Thyroid gland (tissue), 4 donors: Measurements from ENCODE around the gene MPP2. TPM values are rescaled to one million over a fixed set of nuclear protein-coding genes. Genes with fewer than 3 reads are reported as not detected.

Source experiments
- DNase-seq, 2 donors: peaks; one replicate each; pipeline ENCODE4 v3.0.0-alpha.2; 2019
- H3K27ac ChIP-seq, 3 donors: fragments of 200-600 bp; sonication (generic); 1 replicate in 2 of 3; 2 replicates in 1 of 3; pipeline ENCODE4 v1.5.1; 2016 to 2019; ENCODE audit warnings: mild to moderate bottlenecking in 1 of 3, moderate library complexity in 1 of 3
- H3K27me3 ChIP-seq: fragments of 200-600 bp; sonication (generic); one replicate; pipeline ENCODE4 v1.5.1; 2019
- H3K36me3 ChIP-seq, 2 donors: fragments of 200-600 bp; sonication (generic); one replicate each; pipeline ENCODE4 v1.5.1; 2016 to 2019
- H3K4me1 ChIP-seq, 2 donors: fragments of 200-600 bp; sonication (generic); one replicate each; pipeline ENCODE4 v1.5.1; 2017 to 2019
- H3K4me3 ChIP-seq, 3 donors: fragments of 200-600 bp; sonication (generic); replicated peaks in 1 of 3; 1 replicate in 2 of 3; 2 replicates in 1 of 3; pipeline ENCODE4 v1.5.1; 2016; ENCODE audit warnings: mild to moderate bottlenecking in 1 of 3
- H3K9me3 ChIP-seq: fragments of 200-600 bp; sonication (generic); one replicate; pipeline ENCODE4 v1.5.1; 2017
- CTCF ChIP-seq, 6 experiments: fragments of 200-600 bp in 3 of 6; fragments of 450-650 bp in 3 of 6; sonication (generic) in 3 of 6; IDR thresholded peaks; one replicate each; pipeline ENCODE4 v1.5.1; 2016 to 2019; ENCODE audit warnings: antibody characterized with exemption in 6 of 6, mild to moderate bottlenecking in 2 of 6, inconsistent platforms in 1 of 6, moderate library complexity in 1 of 6
- POLR2A ChIP-seq, 2 donors: fragments of 450-650 bp; IDR thresholded peaks; one replicate each; pipeline ENCODE4 v1.6.1; 2017; ENCODE audit warnings: antibody characterized with exemption in 2 of 2, mild to moderate bottlenecking in 2 of 2, moderate library complexity in 1 of 2
- WGBS, 2 donors: methylation state at CpG; one replicate each; pipeline ENCODE4 v1.1.5; 2017; 5-methylcytosine and 5-hydroxymethylcytosine counted together
- intact Hi-C: fragments of 100-400 bp; cut with DNase I; formaldehyde crosslinking; loops from one replicate; pipeline ENCODE4 v1.15.1; 2023
- total RNA-seq, 4 donors: library from RNA; depleted of rRNA; stranded (reverse); fragments of >200 nt; gene quantifications; one replicate each; pipeline ENCODE4 v1.2.3, GENCODE V29; 2016

Gene MPP2
- total RNA-seq, 4 donors from 2014 or later = 6.5 to 30.8 (median 9.0) TPM

- intact Hi-C loops = no loop called here
- Histone ChIP-seq H3K9me3 (no peaks in the 10 kb centered on the region), H3K27ac (no peak overlapping the region), H3K4me1 (peaks cover 0 to 9% of the 10 kb centered on the region in 2 donors), H3K4me3 (no peak overlapping the region), H3K36me3 (no peaks in the 10 kb centered on the region), H3K27me3 (no peaks in the 10 kb centered on the region)
- TF ChIP-seq CTCF (IDR thresholded peaks at IDR 0.05) = no peak
- TF ChIP-seq POLR2A (IDR thresholded peaks at IDR 0.05) = no peak
- 77 to 79% methylated on average over 1 to 2 of the region's 2 CpGs for WGBS, 2 donors
- no peak for DNase-seq
Observed at GRCh38 chr17:43924558-43924957, 17.2 kb upstream of the MPP2 start.

GRCh38 chr17:43920500-43921095, 13.3 kb upstream of the MPP2 start:
- H3K9me3 ChIP-seq = no peaks in the 10 kb centered on the region
- intact Hi-C loops = no loop called here
- H3K4me3 ChIP-seq = no peak overlapping the region
- peaks cover 8 to 12% of the 10 kb centered on the region in 2 donors for H3K4me1 ChIP-seq
- H3K36me3 ChIP-seq = no peaks in the 10 kb centered on the region
- WGBS, 2 donors = 64 to 68% methylated on average over 9 to 10 of the region's 10 CpGs
- H3K27ac ChIP-seq = no peak overlapping the region
- no peaks in the 10 kb centered on the region for H3K27me3 ChIP-seq
- TF ChIP-seq POLR2A (IDR thresholded peaks at IDR 0.05) (no peak), CTCF (IDR thresholded peaks at IDR 0.05) (no peak)
- DNase-seq = no peak

- Histone ChIP-seq H3K36me3 (no peaks in the 10 kb centered on the region), H3K4me3 (no peak overlapping the region), H3K9me3 (no peaks in the 10 kb centered on the region), H3K4me1 (peaks cover 8 to 12% of the 10 kb centered on the region in 2 donors), H3K27ac (no peak overlapping the region), H3K27me3 (no peaks in the 10 kb centered on the region)
- WGBS, 2 donors = 59 to 63% methylated on average over 13 of the region's 13 CpGs
- DNase-seq = no peak
- TF ChIP-seq CTCF (IDR thresholded peaks at IDR 0.05) (no peak), POLR2A (IDR thresholded peaks at IDR 0.05) (no peak)
- intact Hi-C loops = no loop called here
Observed at GRCh38 chr17:43918026-43918389, 10.7 kb upstream of the MPP2 start.

- intact Hi-C loops = no loop called here
- H3K9me3 ChIP-seq = no peaks in the 10 kb centered on the region
- WGBS, 2 donors = 19 to 30% methylated on average over 13 to 30 of the region's 43 CpGs
- H3K4me3 ChIP-seq = no peak overlapping the region
- TF ChIP-seq CTCF (IDR thresholded peaks at IDR 0.05) (peak in 3 of 6 experiments; percentile 33 to 58 (median 43)), POLR2A (IDR thresholded peaks at IDR 0.05) (no peak)
- no peak overlapping the region for H3K27ac ChIP-seq
- H3K36me3 ChIP-seq = no peaks in the 10 kb centered on the region
- peaks cover 8 to 12% of the 10 kb centered on the region in 2 donors for H3K4me1 ChIP-seq
- no peaks in the 10 kb centered on the region for H3K27me3 ChIP-seq
- peak; percentile 52 to 54 for DNase-seq
Observed at GRCh38 chr17:43917348-43918025, 10.2 kb upstream of the MPP2 start.

DNA sequence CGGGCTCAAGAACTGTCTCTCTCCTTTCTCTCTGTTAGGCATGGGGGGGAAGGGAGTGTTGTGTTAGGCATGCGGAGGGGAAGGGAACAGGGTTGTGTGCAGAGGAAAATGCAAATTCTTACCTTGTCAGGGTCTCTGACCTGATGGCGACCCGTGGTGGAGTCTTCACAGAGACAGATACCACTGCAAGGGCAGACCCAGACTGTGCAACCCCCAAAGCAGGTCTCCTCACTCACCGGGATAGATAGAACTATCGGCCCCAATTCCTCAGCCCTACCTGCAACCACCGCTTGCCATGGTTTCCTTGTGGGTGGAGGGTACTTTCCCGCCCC, 9.6 kb upstream of the MPP2 start:
- DNase-seq = no peak
- Histone ChIP-seq H3K27ac (no peak overlapping the region), H3K4me1 (peaks cover 8 to 12% of the 10 kb centered on the region in 2 donors), H3K27me3 (no peaks in the 10 kb centered on the region), H3K9me3 (no peaks in the 10 kb centered on the region), H3K36me3 (no peaks in the 10 kb centered on the region), H3K4me3 (no peak overlapping the region)
- 63 to 68% methylated on average over 8 of the region's 8 CpGs for WGBS, 2 donors
- TF ChIP-seq POLR2A (IDR thresholded peaks at IDR 0.05) = no peak
- TF ChIP-seq CTCF (IDR thresholded peaks at IDR 0.05) = no peak
- intact Hi-C loops = no loop called here
